NOMO-1 (cell line): ENCODE data around the gene FOLR2.

Experiments
- DNase-seq, 2 experiments: peaks; one replicate each; lab custom pipeline; 2025; ENCODE audit not compliant: unreplicated experiment in 2 of 2; lab: John Stamatoyannopoulos, UW

The FOLR2 gene

GRCh38 chr11:72239849-72240460 lies 23.4 kb downstream of the FOLR2 start:
- peak; percentile 34 for DNase-seq

GRCh38 chr11:72240461-72241290 lies 24.1 kb downstream of the FOLR2 start:
- DNase-seq, result no peak

GRCh38 chr11:72241291-72241781 lies 24.7 kb downstream of the FOLR2 start:
- no peak for DNase-seq

GRCh38 chr11:72242141-72242540 lies 25.5 kb downstream of the FOLR2 start:
- DNase-seq, result no peak

GRCh38 chr11:72243173-72244059 lies 26.8 kb downstream of the FOLR2 start:
- DNase-seq, result no peak

GRCh38 chr11:72244060-72244360 lies 27.4 kb downstream of the FOLR2 start, which contains the start of gene PHOX2A:
PHOX2A (minus strand) TSS chr11:72244176; CDS start chr11:72244004, 172 bp downstream.
- DNase-seq, result no peak

- no peak for DNase-seq
Observed at GRCh38 chr11:72244361-72245262, 28.0 kb downstream of the FOLR2 start.

GRCh38 chr11:72245263-72245816 lies 28.7 kb downstream of the FOLR2 start:
- DNase-seq, result no peak

- DNase-seq, result no peak
Observed at GRCh38 chr11:72247584-72247983, 31.0 kb downstream of the FOLR2 start.

- DNase-seq, result no peak
Observed at GRCh38 chr11:72249961-72250360, 33.4 kb downstream of the FOLR2 start.

GRCh38 chr11:72250661-72251464 lies 34.3 kb downstream of the FOLR2 start:
- DNase-seq, result no peak

- no peak for DNase-seq
Observed at GRCh38 chr11:72251614-72252013, 35.0 kb downstream of the FOLR2 start.

- no peak for DNase-seq
Observed at GRCh38 chr11:72253392-72253791, 36.8 kb downstream of the FOLR2 start.

GRCh38 chr11:72254299-72254993 lies 37.9 kb downstream of the FOLR2 start:
- no peak for DNase-seq

GRCh38 chr11:72257570-72257969 lies 41.0 kb downstream of the FOLR2 start:
- DNase-seq, result no peak

- no peak for DNase-seq
Observed at GRCh38 chr11:72259490-72259889, 42.9 kb downstream of the FOLR2 start.

GRCh38 chr11:72260574-72260973 lies 44.0 kb downstream of the FOLR2 start:
- DNase-seq, result no peak

GRCh38 chr11:72263361-72263760 lies 46.8 kb downstream of the FOLR2 start:
- DNase-seq, result no peak
